Breast epithelium (tissue), 4 donors: Measurements from ENCODE around the gene CRYZL1. TPM values are rescaled to one million over a fixed set of nuclear protein-coding genes. Genes with fewer than 3 reads are reported as not detected.

Source experiments
- DNase-seq, 2 donors: peaks; one replicate each; pipeline ENCODE4 v3.0.0-alpha.2; 2019; ENCODE audit warnings: low spot score in 2 of 2
- H3K27ac ChIP-seq, 2 donors: fragments of 200-600 bp; sonication (generic) in 1 of 2; one replicate each; pipeline ENCODE4 v1.5.1; 2016 to 2019; ENCODE audit warnings: mild to moderate bottlenecking in 1 of 2
- H3K27me3 ChIP-seq, 2 donors: fragments of 200-600 bp; sonication (generic) in 1 of 2; one replicate each; pipeline versions ENCODE4 v1.5.1 to v1.6.0; 2017 to 2019; ENCODE audit warnings: control low read depth in 1 of 2, mild to moderate bottlenecking in 1 of 2
- H3K36me3 ChIP-seq: fragments of 200-600 bp; one replicate; pipeline ENCODE4 v1.5.1; 2019
- H3K4me1 ChIP-seq, 2 donors: fragments of 200-600 bp; sonication (generic); one replicate each; pipeline ENCODE4 v1.5.1; 2016 to 2019; ENCODE audit warnings: control low read depth in 1 of 2
- H3K4me3 ChIP-seq, 3 donors: fragments of 200-600 bp; sonication (generic); 1 replicate in 2 of 3; 2 replicates in 1 of 3; pipeline ENCODE4 v1.5.1; 2016 to 2019; ENCODE audit warnings: mild to moderate bottlenecking in 3 of 3, moderate library complexity in 2 of 3
- H3K9me3 ChIP-seq, 2 donors: fragments of 200-600 bp; sonication (generic) in 1 of 2; one replicate each; pipeline ENCODE4 v1.5.1; 2016 to 2019; ENCODE audit warnings: control low read depth in 1 of 2
- CTCF ChIP-seq, 3 donors: fragments of 450-650 bp; IDR thresholded peaks; one replicate each; pipeline ENCODE4 v1.5.1; 2016 to 2017; ENCODE audit warnings: antibody characterized with exemption in 3 of 3, mild to moderate bottlenecking in 3 of 3, moderate library complexity in 3 of 3
- POLR2A ChIP-seq: fragments of 450-650 bp; IDR thresholded peaks from one replicate; pipeline ENCODE4 v1.6.1; 2016; ENCODE audit warnings: antibody characterized with exemption, mild to moderate bottlenecking, moderate library complexity
- POLR2AphosphoS5 ChIP-seq, 3 donors: sonication (generic); formaldehyde crosslinking; IDR thresholded peaks; one replicate each; pipeline ENCODE4 v1.6.1; 2017; ENCODE audit warnings: antibody characterized with exemption in 3 of 3
- intact Hi-C: fragments of 100-400 bp; cut with DNase I; formaldehyde crosslinking; loops from one replicate; pipeline ENCODE4 v1.15.1; 2023; ENCODE audit warnings: low total_unique reads
- total RNA-seq, 3 donors: library from RNA; depleted of rRNA; stranded (reverse); fragments of >200 nt; gene quantifications; one replicate each; pipeline ENCODE4 v1.1.0, GENCODE V29; 2016

CRYZL1 gene
- total RNA-seq, 3 donors from 2014 or later: 24.9 to 49.4 (median 47.6) TPM

- Histone ChIP-seq H3K36me3 (no peaks in the 10 kb centered on the region), H3K27me3 (no peaks in the 10 kb centered on the region), H3K27ac (no peak overlapping the region), H3K4me3 (no peak overlapping the region), H3K9me3 (no peaks in the 10 kb centered on the region), H3K4me1 (no peaks in the 10 kb centered on the region)
- TF ChIP-seq CTCF (IDR thresholded peaks at IDR 0.05) (no peak), POLR2AphosphoS5 (IDR thresholded peaks at IDR 0.05) (no peak), POLR2A (no peak)
- no peak for DNase-seq
- intact Hi-C loops: no loop called here
These were observed 9.5 kb upstream of the CRYZL1 start for GRCh38 chr21:33650929-33651509.

GRCh38 chr21:33650230-33650629 is 8.7 kb upstream of the CRYZL1 start:
- no peak for DNase-seq
- TF ChIP-seq POLR2AphosphoS5 (IDR thresholded peaks at IDR 0.05) (no peak), CTCF (IDR thresholded peaks at IDR 0.05) (no peak), POLR2A (no peak)
- intact Hi-C loops: no loop called here

GRCh38 chr21:33648555-33648954 is 7.0 kb upstream of the CRYZL1 start:
- TF ChIP-seq POLR2AphosphoS5 (IDR thresholded peaks at IDR 0.05) (no peak), POLR2A (no peak), CTCF (IDR thresholded peaks at IDR 0.05) (no peak)
- Histone ChIP-seq H3K27me3 (no peaks in the 10 kb centered on the region), H3K36me3 (no peaks in the 10 kb centered on the region), H3K27ac (no peak overlapping the region), H3K4me3 (no peak overlapping the region), H3K4me1 (no peaks in the 10 kb centered on the region), H3K9me3 (no peaks in the 10 kb centered on the region)
- intact Hi-C loops: loop anchor here (10.0 kb wide), 1 partner anchor 246 kb away; no protein-coding TSS in a partner anchor
- no peak for DNase-seq

More at GRCh38 chr21:33650230-33650629, 8.7 kb upstream of the CRYZL1 start:
- no peaks in the 10 kb centered on the region for H3K4me1 ChIP-seq
- H3K27me3 ChIP-seq: no peaks in the 10 kb centered on the region
- no peaks in the 10 kb centered on the region for H3K9me3 ChIP-seq
- H3K27ac ChIP-seq: no peak overlapping the region
- H3K36me3 ChIP-seq: no peaks in the 10 kb centered on the region
- H3K4me3 ChIP-seq: no peak overlapping the region

GRCh38 chr21:33647587-33647986 is 6.0 kb upstream of the CRYZL1 start:
- Histone ChIP-seq H3K27me3 (no peaks in the 10 kb centered on the region), H3K27ac (no peak overlapping the region), H3K4me3 (no peak overlapping the region), H3K4me1 (no peaks in the 10 kb centered on the region), H3K9me3 (no peaks in the 10 kb centered on the region), H3K36me3 (no peaks in the 10 kb centered on the region)
- intact Hi-C loops: loop anchor here (10.0 kb wide), 1 partner anchor 247 kb away; no protein-coding TSS in a partner anchor
- TF ChIP-seq POLR2A (no peak), CTCF (IDR thresholded peaks at IDR 0.05) (no peak), POLR2AphosphoS5 (IDR thresholded peaks at IDR 0.05) (no peak)
- DNase-seq: no peak

- Histone ChIP-seq H3K27me3 (no peaks in the 10 kb centered on the region), H3K4me1 (no peaks in the 10 kb centered on the region), H3K9me3 (no peaks in the 10 kb centered on the region), H3K4me3 (no peak overlapping the region), H3K36me3 (no peaks in the 10 kb centered on the region), H3K27ac (no peak overlapping the region)
- intact Hi-C loops: loop anchor here (10.0 kb wide), 1 partner anchor 249 kb away; no protein-coding TSS in a partner anchor
- no peak for DNase-seq
- TF ChIP-seq POLR2AphosphoS5 (IDR thresholded peaks at IDR 0.05) (no peak), CTCF (IDR thresholded peaks at IDR 0.05) (no peak), POLR2A (no peak)
These were observed 4.2 kb upstream of the CRYZL1 start for GRCh38 chr21:33645730-33646129.
